Gastroesophageal sphincter (tissue), 4 donors: ENCODE data around the gene CCDC169. TPM values are rescaled to one million over a fixed set of nuclear protein-coding genes. Genes with fewer than 3 reads are reported as not detected.
A peak's percentile ranks its signal among the peaks of the same experiment; 100 is the strongest.

Experiments used
- ATAC-seq: fragments of 150-250 bp; one replicate; pipeline ENCODE4 v1.9.1; 2016; ENCODE audit warnings: mild to moderate bottlenecking, moderate library complexity
- H3K27ac ChIP-seq, 4 donors: fragments of 200-600 bp; sonication (generic) in 3 of 4; 1 replicate in 3 of 4; 2 replicates in 1 of 4; pipeline ENCODE4 v1.5.1; 2016 to 2019
- H3K27me3 ChIP-seq: fragments of 200-600 bp; sonication (generic); one replicate; pipeline ENCODE4 v1.5.1; 2019
- H3K36me3 ChIP-seq, 2 donors: fragments of 200-600 bp; sonication (generic); one replicate each; pipeline ENCODE4 v1.5.1; 2019; ENCODE audit warnings: control low read depth in 1 of 2
- H3K4me1 ChIP-seq, 3 donors: fragments of 200-600 bp; sonication (generic); 1 replicate in 2 of 3; 2 replicates in 1 of 3; pipeline ENCODE4 v1.5.1; 2016 to 2019; ENCODE audit warnings: control low read depth in 2 of 3
- H3K4me3 ChIP-seq, 2 donors: fragments of 200-600 bp; sonication (generic); one replicate each; pipeline ENCODE4 v1.5.1; 2019; ENCODE audit warnings: mild to moderate bottlenecking in 1 of 2, moderate library complexity in 1 of 2
- H3K9me3 ChIP-seq, 3 donors: fragments of 200-600 bp; sonication (generic); one replicate each; pipeline ENCODE4 v1.5.1; 2017 to 2019; ENCODE audit warnings: control low read depth in 2 of 3
- EP300 ChIP-seq: sonication (generic); formaldehyde crosslinking; IDR thresholded peaks from one replicate; pipeline ENCODE4 v1.6.1; 2017; ENCODE audit warnings: antibody characterized with exemption, mild to moderate bottlenecking
- POLR2A ChIP-seq, 2 donors: fragments of 450-650 bp; IDR thresholded peaks; one replicate each; pipeline ENCODE4 v1.6.1; 2017; ENCODE audit warnings: antibody characterized with exemption in 2 of 2, mild to moderate bottlenecking in 2 of 2, moderate library complexity in 1 of 2
- POLR2AphosphoS5 ChIP-seq: sonication (generic); formaldehyde crosslinking; IDR thresholded peaks from one replicate; pipeline ENCODE4 v1.6.1; 2017; ENCODE audit warnings: antibody characterized with exemption
- WGBS, 2 donors: methylation state at CpG; one replicate each; pipeline ENCODE4 v1.1.5; 2018; ENCODE audit warnings: low coverage in 1 of 2; 5-methylcytosine and 5-hydroxymethylcytosine counted together
- total RNA-seq, 4 donors: library from RNA; depleted of rRNA; stranded (reverse); fragments of >200 nt; gene quantifications; one replicate each; pipeline ENCODE4 v1.1.0, GENCODE V29; 2016
- TF ChIP-seq, protein P1 (sequence below), 4 experiments: fragments of 200-600 bp in 2 of 4; fragments of 450-650 bp in 2 of 4; sonication (generic) in 1 of 4; IDR thresholded peaks; one replicate each; pipeline ENCODE4 v1.5.1; 2017 to 2019; ENCODE audit warnings: antibody characterized with exemption in 4 of 4, mild to moderate bottlenecking in 2 of 4, moderate library complexity in 2 of 4

The CCDC169 gene
- 1 to 10 TPM in 1 of 4 donors, under 1 TPM in 2, not detected in 1; 0.46 to 5.6 (median 0.94) TPM for total RNA-seq

DNA sequence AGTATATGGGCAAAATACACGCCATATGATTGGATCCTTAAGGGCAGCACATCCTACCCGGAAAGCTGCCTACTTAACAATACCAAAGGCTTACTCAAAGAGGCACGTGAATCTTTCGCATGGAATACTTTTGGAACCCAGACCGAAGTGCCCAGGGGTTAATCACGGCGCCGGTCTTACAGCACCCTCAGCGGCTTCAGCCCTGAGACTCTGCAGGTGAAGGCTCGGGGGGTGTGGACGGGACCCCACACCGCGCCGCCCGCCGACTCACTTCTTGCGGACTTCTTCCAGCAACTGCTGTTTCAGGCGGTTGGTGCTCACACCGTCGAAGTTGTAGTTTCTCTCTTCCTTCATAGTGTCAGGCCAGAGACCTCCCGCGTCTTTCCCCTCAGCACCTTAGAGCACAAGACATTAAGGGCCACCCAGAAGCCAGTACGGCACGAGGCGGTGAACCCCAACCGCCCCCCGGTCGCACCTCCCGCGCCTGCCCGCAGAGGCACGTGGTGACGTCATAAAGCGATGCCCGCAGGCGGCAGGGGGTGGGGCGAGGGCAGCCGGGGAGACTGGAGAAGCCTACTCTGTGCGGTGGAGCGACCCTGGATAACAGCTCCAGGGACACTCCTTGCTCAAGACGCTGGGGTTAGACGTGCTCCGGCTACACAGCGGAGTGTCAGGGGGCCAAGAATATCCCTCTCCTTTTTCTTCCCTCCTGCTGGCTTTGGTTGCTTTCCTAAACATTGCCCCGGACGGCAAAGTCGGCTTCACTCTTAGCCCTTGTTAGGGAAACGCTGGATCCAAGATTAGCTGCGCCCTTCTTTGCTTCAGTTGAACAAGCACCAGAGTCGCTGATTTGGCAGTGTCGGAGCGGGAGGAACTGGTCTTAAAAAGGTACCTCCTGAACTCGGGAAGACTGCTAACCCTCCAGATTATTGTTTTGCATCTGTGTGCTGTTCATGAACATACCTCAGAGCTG lies at the start of gene CCDC169:
TSS of gene CCDC169 (minus strand) at position 449 of the 973 bp plus-strand sequence. CDS start at position 354, 95 bp downstream.
- Histone ChIP-seq H3K9me3 (no peaks in the 10 kb centered on the region), H3K27me3 (no peaks in the 10 kb centered on the region), H3K27ac (peak within 1 kb of the TSS in 3 of 4 donors; percentile 79 to 85 (median 84)), H3K36me3 (peaks cover 0 to 11% of the 10 kb centered on the region in 2 donors), H3K4me3 (peak within 1 kb of the TSS; percentile 53 to 62), H3K4me1 (peaks cover 0 to 18% (median 3%) of the 10 kb centered on the region in 3 donors)
- TF ChIP-seq POLR2A (IDR thresholded peaks at IDR 0.05) (no peak), EP300 (no peak), POLR2AphosphoS5 (peak; percentile 49)
- TF ChIP-seq, protein P1, sequence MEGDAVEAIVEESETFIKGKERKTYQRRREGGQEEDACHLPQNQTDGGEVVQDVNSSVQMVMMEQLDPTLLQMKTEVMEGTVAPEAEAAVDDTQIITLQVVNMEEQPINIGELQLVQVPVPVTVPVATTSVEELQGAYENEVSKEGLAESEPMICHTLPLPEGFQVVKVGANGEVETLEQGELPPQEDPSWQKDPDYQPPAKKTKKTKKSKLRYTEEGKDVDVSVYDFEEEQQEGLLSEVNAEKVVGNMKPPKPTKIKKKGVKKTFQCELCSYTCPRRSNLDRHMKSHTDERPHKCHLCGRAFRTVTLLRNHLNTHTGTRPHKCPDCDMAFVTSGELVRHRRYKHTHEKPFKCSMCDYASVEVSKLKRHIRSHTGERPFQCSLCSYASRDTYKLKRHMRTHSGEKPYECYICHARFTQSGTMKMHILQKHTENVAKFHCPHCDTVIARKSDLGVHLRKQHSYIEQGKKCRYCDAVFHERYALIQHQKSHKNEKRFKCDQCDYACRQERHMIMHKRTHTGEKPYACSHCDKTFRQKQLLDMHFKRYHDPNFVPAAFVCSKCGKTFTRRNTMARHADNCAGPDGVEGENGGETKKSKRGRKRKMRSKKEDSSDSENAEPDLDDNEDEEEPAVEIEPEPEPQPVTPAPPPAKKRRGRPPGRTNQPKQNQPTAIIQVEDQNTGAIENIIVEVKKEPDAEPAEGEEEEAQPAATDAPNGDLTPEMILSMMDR (IDR thresholded peaks at IDR 0.05), result peak in 1 of 4 experiments; percentile 2
- ATAC-seq, result peak; percentile 89
- 1% methylated on average over 6 to 9 of the region's 53 CpGs for WGBS, 2 donors

DNA sequence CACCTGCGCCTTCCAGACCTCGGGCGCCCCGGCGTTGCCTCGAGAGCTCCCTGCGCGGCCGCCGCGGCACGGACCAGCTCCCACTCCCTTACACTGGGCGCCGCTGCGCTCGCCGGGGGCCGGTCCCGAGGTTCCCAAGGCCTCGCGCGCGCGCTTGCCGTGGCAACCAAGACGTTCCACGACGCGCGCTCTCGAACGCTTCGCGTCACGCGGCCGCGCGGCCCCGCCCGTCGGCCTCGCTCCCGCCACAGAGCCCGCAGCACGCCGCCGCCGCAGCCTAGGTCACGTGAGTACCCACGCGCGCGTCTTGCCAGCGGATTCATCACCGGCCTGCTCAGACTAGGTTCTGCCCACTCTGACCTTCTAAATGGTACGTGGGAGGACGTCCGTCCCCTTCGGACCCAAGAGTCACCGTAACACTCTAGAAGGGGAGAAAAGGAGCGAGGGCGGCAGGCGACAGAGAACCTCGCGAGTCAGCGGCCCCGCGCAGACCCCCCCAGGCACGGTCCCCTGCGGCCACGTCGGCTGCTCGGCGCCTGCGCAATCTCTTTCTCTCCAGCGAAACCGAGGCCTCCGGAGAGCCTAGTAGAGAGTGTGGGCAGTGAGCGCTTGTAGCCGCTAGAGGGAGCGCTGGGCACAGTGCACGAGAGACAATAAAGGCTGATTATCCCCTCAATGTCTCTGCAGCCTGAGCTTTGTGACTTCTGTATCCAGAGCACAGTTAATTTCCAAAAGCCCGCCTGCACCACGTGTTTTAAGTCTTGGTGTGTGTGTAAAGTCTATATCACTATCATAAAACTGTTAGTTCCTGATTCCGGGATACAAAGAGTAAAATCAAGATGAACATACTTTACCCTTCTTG lies 48.8 kb upstream of the CCDC169 start, which contains the start of gene SPART:
TSS of gene SPART (minus strand) at position 173 of the 862 bp plus-strand sequence. CDS start 10,564 bp downstream, outside the sequence.
- peak; percentile 91 for ATAC-seq
- Histone ChIP-seq H3K9me3 (no peaks in the 10 kb centered on the region), H3K36me3 (no peaks in the 10 kb centered on the region), H3K4me1 (peaks cover 0 to 36% (median 0%) of the 10 kb centered on the region in 3 donors), H3K27ac (peak within 1 kb of the TSS; percentile 96 to 100 (median 98)), H3K4me3 (peak within 1 kb of the TSS; percentile 74 to 98), H3K27me3 (no peaks in the 10 kb centered on the region)
- WGBS, 2 donors, result 0% methylated on average over 1 to 7 of the region's 86 CpGs
- TF ChIP-seq EP300, result no peak
- TF ChIP-seq, protein P1 (IDR thresholded peaks at IDR 0.05), result peak; percentile 94 to 97 (median 96)
- peak; percentile 81 for TF ChIP-seq POLR2A (IDR thresholded peaks at IDR 0.05)
- peak; percentile 72 for TF ChIP-seq POLR2AphosphoS5

GRCh38 chr13:36345438-36346221 lies 48.0 kb upstream of the CCDC169 start:
- WGBS, 2 donors, result 0 to 1% methylated on average over 25 to 28 of the region's 50 CpGs
- peaks cover 0 to 44% (median 0%) of the 10 kb centered on the region in 3 donors for H3K4me1 ChIP-seq
- TF ChIP-seq, protein P1 (IDR thresholded peaks at IDR 0.05), result no peak
- peak; percentile 49 to 52 for TF ChIP-seq POLR2A (IDR thresholded peaks at IDR 0.05)
- peak; percentile 83 for TF ChIP-seq POLR2AphosphoS5

GRCh38 chr13:36344886-36345437 lies 47.3 kb upstream of the CCDC169 start:
- no peaks in the 10 kb centered on the region for H3K27me3 ChIP-seq
- no peaks in the 10 kb centered on the region for H3K36me3 ChIP-seq
- no peaks in the 10 kb centered on the region for H3K9me3 ChIP-seq
- H3K4me1 ChIP-seq, result peaks cover 0 to 51% (median 0%) of the 10 kb centered on the region in 3 donors
- ATAC-seq, result no peak
- H3K4me3 ChIP-seq, result peak overlapping the region; percentile 74 to 98
- peak overlapping the region; percentile 96 to 100 (median 98) for H3K27ac ChIP-seq
- no peak for TF ChIP-seq POLR2A (IDR thresholded peaks at IDR 0.05)
- TF ChIP-seq EP300, result no peak
- no peak for TF ChIP-seq POLR2AphosphoS5
- TF ChIP-seq, protein P1 (IDR thresholded peaks at IDR 0.05), result no peak
- WGBS, 2 donors, result 10 to 12% methylated on average over 12 to 14 of the region's 14 CpGs

More at GRCh38 chr13:36345438-36346221, 48.0 kb upstream of the CCDC169 start:
- Histone ChIP-seq H3K9me3 (no peaks in the 10 kb centered on the region), H3K27me3 (no peaks in the 10 kb centered on the region), H3K27ac (peak overlapping the region; percentile 96 to 100 (median 98)), H3K4me3 (peak overlapping the region; percentile 74 to 98), H3K36me3 (no peaks in the 10 kb centered on the region)
- peak; percentile 59 for ATAC-seq
